ENCODE results near the gene P4HA3.

DNA sequence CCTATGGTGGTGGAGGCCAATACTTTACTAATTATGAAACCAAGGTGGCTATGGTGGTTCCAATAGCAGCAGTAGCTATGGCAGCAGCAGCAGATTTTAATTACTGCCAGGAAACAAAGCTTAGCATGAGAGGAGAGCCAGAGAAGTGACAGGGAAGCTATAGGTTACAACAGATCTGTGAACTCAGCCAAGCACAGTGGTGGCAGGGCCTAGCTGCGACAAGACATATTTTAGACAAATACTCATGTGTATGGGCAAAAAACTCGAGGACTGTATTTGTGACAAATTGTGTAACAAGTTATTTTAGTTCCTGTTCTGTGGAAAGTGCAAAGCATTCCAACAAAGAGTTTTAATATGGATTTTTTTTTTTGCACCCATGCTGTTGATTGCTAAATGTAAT is 44.2 kb upstream of the P4HA3 start:
- TF ChIP-seq, protein P1, sequence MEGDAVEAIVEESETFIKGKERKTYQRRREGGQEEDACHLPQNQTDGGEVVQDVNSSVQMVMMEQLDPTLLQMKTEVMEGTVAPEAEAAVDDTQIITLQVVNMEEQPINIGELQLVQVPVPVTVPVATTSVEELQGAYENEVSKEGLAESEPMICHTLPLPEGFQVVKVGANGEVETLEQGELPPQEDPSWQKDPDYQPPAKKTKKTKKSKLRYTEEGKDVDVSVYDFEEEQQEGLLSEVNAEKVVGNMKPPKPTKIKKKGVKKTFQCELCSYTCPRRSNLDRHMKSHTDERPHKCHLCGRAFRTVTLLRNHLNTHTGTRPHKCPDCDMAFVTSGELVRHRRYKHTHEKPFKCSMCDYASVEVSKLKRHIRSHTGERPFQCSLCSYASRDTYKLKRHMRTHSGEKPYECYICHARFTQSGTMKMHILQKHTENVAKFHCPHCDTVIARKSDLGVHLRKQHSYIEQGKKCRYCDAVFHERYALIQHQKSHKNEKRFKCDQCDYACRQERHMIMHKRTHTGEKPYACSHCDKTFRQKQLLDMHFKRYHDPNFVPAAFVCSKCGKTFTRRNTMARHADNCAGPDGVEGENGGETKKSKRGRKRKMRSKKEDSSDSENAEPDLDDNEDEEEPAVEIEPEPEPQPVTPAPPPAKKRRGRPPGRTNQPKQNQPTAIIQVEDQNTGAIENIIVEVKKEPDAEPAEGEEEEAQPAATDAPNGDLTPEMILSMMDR (IDR thresholded peaks at IDR 0.05): no peak
- TF ChIP-seq POLR2AphosphoS5 (IDR thresholded peaks at IDR 0.05; ENCODE audit: insufficient read depth in 1 of 2, low read depth in 1 of 2): no peak
